HL-60/S4 treated with retinoic acid at 250 ng/mL for 4 days and 3 days (cell line): ENCODE data around the gene ARHGEF26.

ENCODE experiments used
- in situ Hi-C: fragments of 300-500 bp; cut with MboI; formaldehyde crosslinking; loops from 2 replicates; pipeline ENCODE4 v1.7.0; 2022; ENCODE audit warnings: low sequenced_read_pairs

The ARHGEF26 gene

GRCh38 chr3:154112146-154112852, 8.9 kb upstream of the ARHGEF26 start:
- in situ Hi-C loops = no loop called here

- in situ Hi-C loops = no loop called here
Measured at GRCh38 chr3:154113609-154114008, 7.6 kb upstream of the ARHGEF26 start.

- in situ Hi-C loops = no loop called here
Measured at GRCh38 chr3:154115332-154115731, 5.9 kb upstream of the ARHGEF26 start.

GRCh38 chr3:154119951-154120350, 1.2 kb upstream of the ARHGEF26 start:
- in situ Hi-C loops = no loop called here

GRCh38 chr3:154121701-154122551, 736 bp downstream of the ARHGEF26 start:
- in situ Hi-C loops = no loop called here

- in situ Hi-C loops = no loop called here
Measured at GRCh38 chr3:154122552-154122911, 1.3 kb downstream of the ARHGEF26 start.

- in situ Hi-C loops = no loop called here
Measured at GRCh38 chr3:154122912-154123559, 1.8 kb downstream of the ARHGEF26 start.

GRCh38 chr3:154123906-154124305, 2.7 kb downstream of the ARHGEF26 start:
- in situ Hi-C loops = no loop called here

GRCh38 chr3:154125378-154126030, 4.3 kb downstream of the ARHGEF26 start:
- in situ Hi-C loops = no loop called here

GRCh38 chr3:154126651-154127050, 5.5 kb downstream of the ARHGEF26 start:
- in situ Hi-C loops = no loop called here

GRCh38 chr3:154129625-154130024, 8.4 kb downstream of the ARHGEF26 start:
- in situ Hi-C loops = no loop called here

GRCh38 chr3:154130540-154130939, 9.3 kb downstream of the ARHGEF26 start:
- in situ Hi-C loops = no loop called here

- in situ Hi-C loops = no loop called here
Measured at GRCh38 chr3:154131830-154132229, 10.6 kb downstream of the ARHGEF26 start.

GRCh38 chr3:154132777-154133375, 11.7 kb downstream of the ARHGEF26 start:
- in situ Hi-C loops = no loop called here

GRCh38 chr3:154135511-154136173, 14.5 kb downstream of the ARHGEF26 start:
- in situ Hi-C loops = no loop called here

GRCh38 chr3:154137036-154137435, 15.8 kb downstream of the ARHGEF26 start:
- in situ Hi-C loops = no loop called here

- in situ Hi-C loops = no loop called here
Measured at GRCh38 chr3:154139996-154140436, 18.8 kb downstream of the ARHGEF26 start.

- in situ Hi-C loops = no loop called here
Measured at GRCh38 chr3:154142608-154143007, 21.4 kb downstream of the ARHGEF26 start.

- in situ Hi-C loops = no loop called here
Measured at GRCh38 chr3:154143873-154144272, 22.7 kb downstream of the ARHGEF26 start.

GRCh38 chr3:154144825-154145465, 23.8 kb downstream of the ARHGEF26 start:
- in situ Hi-C loops = no loop called here
